Tibial nerve (tissue), 4 donors: ENCODE data around the gene RARB.

ENCODE experiments used
- CTCF ChIP-seq, 5 experiments: fragments of 200-600 bp in 3 of 5; fragments of 450-650 bp in 2 of 5; sonication (generic) in 3 of 5; IDR thresholded peaks; one replicate each; pipeline ENCODE4 v1.5.1; 2016 to 2019; ENCODE audit warnings: antibody characterized with exemption in 5 of 5, mild to moderate bottlenecking in 3 of 5, moderate library complexity in 2 of 5
- EP300 ChIP-seq, 2 donors: sonication (generic); formaldehyde crosslinking; IDR thresholded peaks; one replicate each; pipeline ENCODE4 v1.6.1; 2017; ENCODE audit warnings: antibody characterized with exemption in 2 of 2, mild to moderate bottlenecking in 1 of 2
- POLR2A ChIP-seq, 2 donors: fragments of 450-650 bp; IDR thresholded peaks; one replicate each; pipeline ENCODE4 v1.6.1; 2017; ENCODE audit warnings: antibody characterized with exemption in 2 of 2, mild to moderate bottlenecking in 2 of 2, moderate library complexity in 2 of 2

DNA sequence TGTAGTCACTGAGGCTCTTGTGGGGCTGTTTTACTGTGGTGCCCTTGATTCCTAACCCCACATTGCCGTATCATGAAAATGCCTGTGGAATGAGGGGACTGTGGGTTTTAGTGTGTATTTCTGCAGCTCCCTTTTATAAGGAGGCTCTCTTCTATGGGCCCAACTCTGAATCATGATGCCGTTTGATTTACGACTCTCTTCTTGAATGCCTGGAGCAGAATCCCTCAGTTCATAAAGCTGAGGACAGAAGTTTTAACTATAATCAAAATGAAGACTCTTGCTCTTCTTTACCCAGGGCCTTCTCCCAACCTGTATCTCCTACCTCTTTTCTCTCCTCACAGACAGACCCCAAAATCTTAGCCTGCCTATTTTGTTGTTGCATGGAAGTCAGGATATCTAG is 109.5 kb downstream of the RARB start:
- TF ChIP-seq CTCF (IDR thresholded peaks at IDR 0.05) = no peak
- no peak for TF ChIP-seq POLR2A (IDR thresholded peaks at IDR 0.05)
- no peak for TF ChIP-seq EP300 (IDR thresholded peaks at IDR 0.05)
